OCI-LY1 (cell line): ENCODE results near the gene KCNMA1.

Experiments used
- H2AFZ ChIP-seq: fragments of 200-600 bp; sonication (generic), shearing (Covaris generic); 2 replicates; pipeline ENCODE4 v1.6.0; 2014; ENCODE audit warnings: antibody characterized with exemption, mild to moderate bottlenecking, low read length
- H3F3A ChIP-seq: fragments of 200-600 bp; sonication (generic), shearing (Covaris generic); 2 replicates; pipeline ENCODE4 v1.6.0; 2014; ENCODE audit warnings: mild to moderate bottlenecking, antibody characterized with exemption, low read length, moderate library complexity; ENCODE audit not compliant: insufficient read depth
- H3K27ac ChIP-seq: fragments of 200-600 bp; sonication (generic); 2 replicates; pipeline ENCODE4 v1.5.1; 2014; ENCODE audit warnings: low read length, mixed run types, mild to moderate bottlenecking, low read depth; ENCODE audit not compliant: poor library complexity, severe bottlenecking
- H3K27me3 ChIP-seq: fragments of 200-600 bp; sonication (generic); 2 replicates; pipeline ENCODE4 v1.6.0; 2014; ENCODE audit warnings: antibody characterized with exemption, mild to moderate bottlenecking, low read length, moderate library complexity; ENCODE audit not compliant: insufficient read depth
- H3K36me3 ChIP-seq: fragments of 200-600 bp; sonication (generic); 2 replicates; pipeline ENCODE4 v1.6.1; 2014; ENCODE audit warnings: mild to moderate bottlenecking, antibody characterized with exemption, low read length, moderate library complexity, mixed read lengths; ENCODE audit not compliant: insufficient read depth
- H3K4me1 ChIP-seq: fragments of 200-600 bp; sonication (generic); 2 replicates; pipeline ENCODE4 v1.5.1; 2014; ENCODE audit warnings: mild to moderate bottlenecking, low read length, moderate library complexity; ENCODE audit not compliant: insufficient read depth, severe bottlenecking
- H3K4me2 ChIP-seq: fragments of 200-600 bp; sonication (generic), shearing (Covaris generic); 2 replicates; pipeline ENCODE4 v1.6.1; 2014; ENCODE audit warnings: low read length
- H3K4me3 ChIP-seq: fragments of 200-600 bp; sonication (generic); 2 replicates; pipeline ENCODE4 v1.5.1; 2014; ENCODE audit warnings: low read length, low read depth, mild to moderate bottlenecking, mixed read lengths; ENCODE audit not compliant: poor library complexity, severe bottlenecking
- H3K79me2 ChIP-seq: fragments of 200-600 bp; shearing (Covaris generic); 2 replicates; pipeline ENCODE4 v1.6.1; 2016; ENCODE audit warnings: mixed run types, low read length, mixed read lengths; ENCODE audit not compliant: insufficient read depth
- H3K9ac ChIP-seq: fragments of 200-600 bp; sonication (generic), shearing (Covaris generic); 2 replicates; pipeline ENCODE4 v1.6.1; 2014; ENCODE audit warnings: mild to moderate bottlenecking, low read length, mixed read lengths
- H3K9me2 ChIP-seq: fragments of 200-600 bp; sonication (generic), shearing (Covaris generic); 2 replicates; pipeline ENCODE4 v1.6.1; 2014; ENCODE audit warnings: low read depth, mild to moderate bottlenecking, low read length, mixed read lengths
- H3K9me3 ChIP-seq: fragments of 200-600 bp; shearing (Covaris generic); 2 replicates; pipeline ENCODE4 v1.6.1; 2014; ENCODE audit warnings: low read length, mixed read lengths
- H4K20me1 ChIP-seq: fragments of 200-600 bp; sonication (generic), shearing (Covaris generic); 2 replicates; pipeline ENCODE4 v1.6.0; 2016; ENCODE audit warnings: mild to moderate bottlenecking, low read length; ENCODE audit not compliant: insufficient read depth
- EZH2 ChIP-seq: fragments of 200-600 bp; sonication (generic), shearing (Covaris generic); IDR thresholded peaks from 2 replicates; pipeline ENCODE4 v1.8.0; 2017; ENCODE audit warnings: borderline replicate concordance, mixed run types, mild to moderate bottlenecking, antibody characterized with exemption, low read length, moderate library complexity, mixed read lengths
- TF ChIP-seq, protein P1 (sequence below): fragments of 200-600 bp; sonication (generic), shearing (Covaris generic); IDR thresholded peaks from 2 replicates; pipeline ENCODE4 v1.5.1; 2017; ENCODE audit warnings: mild to moderate bottlenecking, antibody characterized with exemption, low read length, moderate library complexity, mixed read lengths

Gene KCNMA1

DNA sequence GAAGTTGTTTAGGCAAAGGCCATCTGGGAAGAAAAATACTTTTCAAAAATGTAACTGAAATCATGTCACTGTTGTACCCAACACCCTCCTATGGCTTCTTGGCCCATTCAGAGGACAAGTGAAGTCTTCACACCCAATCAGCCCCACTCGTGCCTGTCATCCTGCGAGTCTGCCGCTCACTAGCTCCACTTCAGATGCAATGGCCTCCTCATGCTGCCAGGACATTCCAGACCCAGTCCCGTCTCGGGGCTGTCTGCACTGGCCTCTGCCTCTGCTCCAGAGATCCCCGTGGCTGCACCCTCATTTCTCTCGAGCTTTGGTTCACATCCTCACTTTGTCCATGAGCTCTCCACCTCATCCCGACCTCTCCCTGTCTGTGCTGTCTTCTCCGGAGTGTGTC, 227.1 kb downstream of the KCNMA1 start:
- Histone ChIP-seq H3K9ac (no peak overlapping the region), H2AFZ (no peak overlapping the region), H3F3A (no peaks in the 10 kb centered on the region), H3K4me2 (no peak overlapping the region), H3K4me1 (no peaks in the 10 kb centered on the region), H4K20me1 (no peaks in the 10 kb centered on the region), H3K9me3 (no peaks in the 10 kb centered on the region), H3K27ac (no peak overlapping the region), H3K36me3 (no peaks in the 10 kb centered on the region), H3K27me3 (no peaks in the 10 kb centered on the region), H3K4me3 (no peak overlapping the region), H3K79me2 (no peaks in the 10 kb centered on the region), H3K9me2 (no peaks in the 10 kb centered on the region)
- TF ChIP-seq, protein P1, sequence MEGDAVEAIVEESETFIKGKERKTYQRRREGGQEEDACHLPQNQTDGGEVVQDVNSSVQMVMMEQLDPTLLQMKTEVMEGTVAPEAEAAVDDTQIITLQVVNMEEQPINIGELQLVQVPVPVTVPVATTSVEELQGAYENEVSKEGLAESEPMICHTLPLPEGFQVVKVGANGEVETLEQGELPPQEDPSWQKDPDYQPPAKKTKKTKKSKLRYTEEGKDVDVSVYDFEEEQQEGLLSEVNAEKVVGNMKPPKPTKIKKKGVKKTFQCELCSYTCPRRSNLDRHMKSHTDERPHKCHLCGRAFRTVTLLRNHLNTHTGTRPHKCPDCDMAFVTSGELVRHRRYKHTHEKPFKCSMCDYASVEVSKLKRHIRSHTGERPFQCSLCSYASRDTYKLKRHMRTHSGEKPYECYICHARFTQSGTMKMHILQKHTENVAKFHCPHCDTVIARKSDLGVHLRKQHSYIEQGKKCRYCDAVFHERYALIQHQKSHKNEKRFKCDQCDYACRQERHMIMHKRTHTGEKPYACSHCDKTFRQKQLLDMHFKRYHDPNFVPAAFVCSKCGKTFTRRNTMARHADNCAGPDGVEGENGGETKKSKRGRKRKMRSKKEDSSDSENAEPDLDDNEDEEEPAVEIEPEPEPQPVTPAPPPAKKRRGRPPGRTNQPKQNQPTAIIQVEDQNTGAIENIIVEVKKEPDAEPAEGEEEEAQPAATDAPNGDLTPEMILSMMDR, result no peak

DNA sequence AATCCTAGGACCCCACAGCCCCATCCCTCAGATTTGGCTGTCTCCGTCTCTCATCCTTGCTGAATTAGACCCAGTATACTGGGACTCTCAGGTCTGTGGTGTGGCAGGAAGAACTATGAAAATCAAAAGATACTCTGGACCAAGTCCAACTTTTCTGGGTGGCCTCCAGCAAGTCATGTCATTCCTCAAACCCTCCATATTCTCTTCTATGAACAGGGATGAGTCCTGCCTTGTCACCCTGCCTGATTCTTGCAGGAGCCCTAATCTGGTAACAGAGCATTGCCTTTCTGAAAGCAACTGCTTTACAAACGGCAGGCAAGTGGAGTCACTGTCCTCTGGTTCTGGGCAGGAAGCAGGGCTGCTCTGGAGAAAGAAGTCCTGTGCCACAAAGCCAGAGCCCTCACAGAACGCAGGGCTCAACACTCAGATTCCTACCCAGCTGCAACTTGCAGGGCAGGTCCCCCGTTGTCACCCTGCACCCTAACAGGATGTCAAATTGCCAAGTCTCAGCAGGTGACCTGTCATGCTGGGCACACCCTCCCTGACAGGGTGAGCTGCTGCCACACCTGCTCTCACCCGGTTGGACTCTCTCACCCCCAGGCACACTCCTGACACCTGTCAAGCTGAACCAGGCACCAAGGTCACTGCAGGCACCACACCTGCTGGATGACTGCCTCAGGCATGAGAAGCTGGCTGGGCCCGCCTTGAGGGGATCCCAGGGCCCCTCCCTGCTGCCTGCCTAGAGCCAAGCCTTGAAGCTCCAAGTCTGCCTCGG, 227.7 kb downstream of the KCNMA1 start:
- Histone ChIP-seq H3K27ac (no peak overlapping the region), H2AFZ (no peak overlapping the region), H3K4me2 (no peak overlapping the region), H3K79me2 (no peaks in the 10 kb centered on the region), H4K20me1 (no peaks in the 10 kb centered on the region), H3K4me3 (no peak overlapping the region), H3K4me1 (no peaks in the 10 kb centered on the region), H3K9me2 (no peaks in the 10 kb centered on the region), H3K9ac (no peak overlapping the region), H3K36me3 (no peaks in the 10 kb centered on the region), H3K27me3 (no peaks in the 10 kb centered on the region), H3K9me3 (no peaks in the 10 kb centered on the region), H3F3A (no peaks in the 10 kb centered on the region)
- TF ChIP-seq, protein P1, result no peak
- no peak for TF ChIP-seq EZH2

DNA sequence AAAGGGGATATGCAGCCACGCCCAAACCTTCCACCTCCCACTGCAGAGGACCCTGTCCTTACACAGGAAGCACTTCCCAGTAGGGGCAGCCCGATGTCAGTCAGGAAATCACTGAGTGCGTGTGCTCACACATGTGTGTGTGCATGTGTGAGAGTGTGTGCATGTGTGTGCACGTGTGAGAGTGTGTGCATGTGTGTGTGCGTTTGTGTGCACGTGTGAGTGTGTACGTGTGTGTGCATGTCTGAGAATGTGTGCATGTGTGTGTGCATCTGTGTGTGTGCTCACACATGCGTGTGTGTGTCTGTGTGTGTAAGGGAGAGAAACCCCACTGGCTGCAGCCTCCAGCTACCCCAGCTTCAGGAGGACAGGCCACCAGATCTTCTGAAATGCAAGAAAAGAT, 229.3 kb downstream of the KCNMA1 start:
- TF ChIP-seq EZH2, result no peak
- TF ChIP-seq, protein P1, result no peak
- Histone ChIP-seq H4K20me1 (no peaks in the 10 kb centered on the region), H3K27ac (no peak overlapping the region), H3K9me3 (no peaks in the 10 kb centered on the region), H3K9ac (no peak overlapping the region), H3K79me2 (no peaks in the 10 kb centered on the region), H3K9me2 (no peaks in the 10 kb centered on the region), H2AFZ (no peak overlapping the region), H3K27me3 (no peaks in the 10 kb centered on the region), H3K36me3 (no peaks in the 10 kb centered on the region), H3K4me2 (no peak overlapping the region), H3F3A (no peaks in the 10 kb centered on the region), H3K4me1 (no peaks in the 10 kb centered on the region), H3K4me3 (no peak overlapping the region)
